Right atrium auricular region (tissue), 2 donors: ENCODE measurements around the gene PRDX1. TPM values are rescaled to one million over a fixed set of nuclear protein-coding genes. Genes with fewer than 3 reads are reported as not detected.
"Not testable (repeated sequence)": the region's sequence is repeated elsewhere in the genome, so short reads cannot be mapped to it uniquely, and the experiment has no call there.

Experiments used
- DNase-seq: peaks from one replicate; pipeline ENCODE4 v3.0.0-alpha.2; 2019; ENCODE audit warnings: low spot score
- H3K27ac ChIP-seq, 2 donors: fragments of 200-600 bp; sonication (generic); 1 replicate in 1 of 2; 2 replicates in 1 of 2; pipeline ENCODE4 v1.5.1; 2016 to 2019
- H3K27me3 ChIP-seq, 2 donors: fragments of 200-600 bp; sonication (generic); one replicate each; pipeline versions ENCODE4 v1.5.1 to v1.6.0; 2017 to 2019
- H3K36me3 ChIP-seq: fragments of 200-600 bp; sonication (generic); one replicate; pipeline ENCODE4 v1.5.1; 2016
- H3K4me1 ChIP-seq, 2 donors: fragments of 200-600 bp; sonication (generic); one replicate each; pipeline versions ENCODE4 v1.5.1 to v1.6.0; 2017 to 2019
- H3K4me3 ChIP-seq, 2 donors: fragments of 200-600 bp; sonication (generic); 1 replicate in 1 of 2; 2 replicates in 1 of 2; pipeline ENCODE4 v1.5.1; 2017 to 2019; ENCODE audit warnings: mild to moderate bottlenecking in 1 of 2, moderate library complexity in 1 of 2
- H3K9me3 ChIP-seq, 2 donors: fragments of 200-600 bp; sonication (generic); one replicate each; pipeline ENCODE4 v1.5.1; 2019
- total RNA-seq, 2 donors: library from RNA; depleted of rRNA; stranded (reverse); fragments of >200 nt; gene quantifications; one replicate each; pipeline ENCODE4 v1.1.0, GENCODE V29; 2016
- TF ChIP-seq, protein P1 (sequence below), 2 donors: fragments of 200-600 bp; sonication (generic); IDR thresholded peaks; one replicate each; pipeline ENCODE4 v1.5.1; 2019; ENCODE audit warnings: antibody characterized with exemption in 2 of 2

The PRDX1 gene
- total RNA-seq, 2 donors from 2014 or later = 371 to 655 TPM

DNA sequence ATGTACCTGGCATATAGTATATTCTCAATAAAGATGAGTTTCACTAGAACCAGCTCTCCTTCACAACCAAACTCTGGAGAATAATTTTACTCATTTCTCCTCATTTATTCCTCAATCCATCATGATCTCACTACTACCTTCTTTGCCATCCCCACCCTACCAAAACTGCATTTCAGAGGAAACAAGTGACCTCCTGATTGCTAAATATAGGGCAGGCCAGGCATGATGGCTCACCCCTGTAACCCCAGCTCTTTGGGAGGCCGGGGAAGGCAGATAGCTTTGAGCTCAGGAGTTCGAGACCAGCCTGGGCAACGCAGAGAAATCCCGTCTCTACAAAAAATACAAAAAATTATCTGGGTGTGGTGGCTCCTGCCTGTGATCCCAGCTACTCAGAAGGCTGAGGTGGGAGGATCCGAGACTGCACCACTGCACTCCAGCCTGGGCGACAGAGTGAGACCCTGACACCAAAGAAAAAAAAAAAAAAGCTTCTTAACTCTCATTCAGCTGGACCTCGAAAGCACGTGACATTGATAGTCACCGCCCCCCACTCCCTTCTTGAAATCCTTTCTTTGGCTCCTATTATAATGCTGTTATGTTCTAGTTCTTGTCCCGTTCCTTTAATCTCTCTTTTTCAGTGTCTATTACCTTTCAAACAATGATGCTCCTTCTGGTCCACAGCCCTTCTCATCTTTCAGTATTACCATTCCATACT lies 32.9 kb downstream of the PRDX1 start:
- Histone ChIP-seq H3K4me3 (no peak overlapping the region), H3K4me1 (peaks cover 0 to 8% of the 10 kb centered on the region in 2 donors), H3K27me3 (no peaks in the 10 kb centered on the region), H3K9me3 (no peaks in the 10 kb centered on the region), H3K27ac (no peak overlapping the region), H3K36me3 (no peaks in the 10 kb centered on the region)
- no peak for DNase-seq
- TF ChIP-seq, protein P1, sequence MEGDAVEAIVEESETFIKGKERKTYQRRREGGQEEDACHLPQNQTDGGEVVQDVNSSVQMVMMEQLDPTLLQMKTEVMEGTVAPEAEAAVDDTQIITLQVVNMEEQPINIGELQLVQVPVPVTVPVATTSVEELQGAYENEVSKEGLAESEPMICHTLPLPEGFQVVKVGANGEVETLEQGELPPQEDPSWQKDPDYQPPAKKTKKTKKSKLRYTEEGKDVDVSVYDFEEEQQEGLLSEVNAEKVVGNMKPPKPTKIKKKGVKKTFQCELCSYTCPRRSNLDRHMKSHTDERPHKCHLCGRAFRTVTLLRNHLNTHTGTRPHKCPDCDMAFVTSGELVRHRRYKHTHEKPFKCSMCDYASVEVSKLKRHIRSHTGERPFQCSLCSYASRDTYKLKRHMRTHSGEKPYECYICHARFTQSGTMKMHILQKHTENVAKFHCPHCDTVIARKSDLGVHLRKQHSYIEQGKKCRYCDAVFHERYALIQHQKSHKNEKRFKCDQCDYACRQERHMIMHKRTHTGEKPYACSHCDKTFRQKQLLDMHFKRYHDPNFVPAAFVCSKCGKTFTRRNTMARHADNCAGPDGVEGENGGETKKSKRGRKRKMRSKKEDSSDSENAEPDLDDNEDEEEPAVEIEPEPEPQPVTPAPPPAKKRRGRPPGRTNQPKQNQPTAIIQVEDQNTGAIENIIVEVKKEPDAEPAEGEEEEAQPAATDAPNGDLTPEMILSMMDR (IDR thresholded peaks at IDR 0.05) = no peak

DNA sequence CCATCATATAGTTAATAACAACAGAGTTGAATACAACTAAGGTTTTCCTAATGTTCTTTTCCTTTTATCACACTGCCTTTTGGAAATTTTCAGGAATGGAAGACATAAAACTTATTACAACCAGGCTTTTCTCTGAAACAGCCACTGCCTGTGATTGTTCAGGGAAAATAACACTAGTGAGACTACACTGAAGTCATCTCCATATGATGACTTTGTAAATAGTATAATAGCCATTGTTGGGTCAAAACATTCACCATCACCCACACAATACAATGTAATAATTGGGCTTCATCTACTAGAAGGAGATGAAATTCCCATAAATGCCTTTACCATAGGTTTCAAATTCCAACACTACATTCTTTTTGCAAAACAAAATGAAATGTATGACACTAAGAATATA lies 35.7 kb downstream of the PRDX1 start:
- H3K4me3 ChIP-seq = no peak overlapping the region
- no peak for DNase-seq
- TF ChIP-seq, protein P1 (IDR thresholded peaks at IDR 0.05) = no peak

DNA sequence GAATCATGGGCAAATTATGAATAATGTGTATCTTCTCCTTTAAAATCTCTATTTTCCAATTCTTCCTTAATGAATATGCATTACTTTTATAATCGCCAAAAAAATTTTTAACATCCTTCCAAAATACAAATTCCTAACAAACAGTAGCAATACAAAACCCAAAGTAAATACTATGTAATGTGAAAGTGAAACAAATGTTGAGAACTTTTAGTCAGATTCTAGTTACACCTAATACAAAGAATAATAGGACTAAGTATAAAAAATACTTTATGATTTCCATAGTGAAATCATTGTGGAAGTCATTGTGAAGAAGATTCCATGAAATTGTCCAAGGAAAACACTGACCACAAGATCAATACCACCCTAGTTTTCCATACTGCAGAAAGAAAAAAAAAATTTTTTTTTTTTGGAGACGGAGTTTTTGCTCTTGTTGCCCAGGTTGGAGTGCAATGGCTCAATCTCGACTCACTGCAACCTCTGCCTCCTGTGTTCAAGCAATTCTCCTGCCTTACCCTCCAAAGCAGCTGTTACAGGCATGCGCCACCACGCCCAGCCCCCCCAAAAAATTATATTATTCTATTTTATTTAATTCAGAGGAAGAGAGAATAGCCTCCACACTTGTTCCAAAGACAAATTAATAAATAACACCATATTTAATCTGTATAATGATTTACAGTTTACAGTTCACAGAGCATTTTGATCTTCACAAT lies 42.5 kb downstream of the PRDX1 start:
- Histone ChIP-seq H3K4me3 (no peak overlapping the region), H3K36me3 (no peaks in the 10 kb centered on the region), H3K27me3 (no peaks in the 10 kb centered on the region), H3K27ac (no peak overlapping the region), H3K9me3 (no peaks in the 10 kb centered on the region), H3K4me1 (no peaks in the 10 kb centered on the region)
- TF ChIP-seq, protein P1 (IDR thresholded peaks at IDR 0.05) = no peak
- no peak for DNase-seq

More for the DNA sequence above, 35.7 kb downstream of the PRDX1 start:
- no peaks in the 10 kb centered on the region for H3K36me3 ChIP-seq
- H3K4me1 ChIP-seq = peaks cover 0 to 8% of the 10 kb centered on the region in 2 donors
- H3K9me3 ChIP-seq = no peaks in the 10 kb centered on the region
- no peak overlapping the region for H3K27ac ChIP-seq
- H3K27me3 ChIP-seq = no peaks in the 10 kb centered on the region

DNA sequence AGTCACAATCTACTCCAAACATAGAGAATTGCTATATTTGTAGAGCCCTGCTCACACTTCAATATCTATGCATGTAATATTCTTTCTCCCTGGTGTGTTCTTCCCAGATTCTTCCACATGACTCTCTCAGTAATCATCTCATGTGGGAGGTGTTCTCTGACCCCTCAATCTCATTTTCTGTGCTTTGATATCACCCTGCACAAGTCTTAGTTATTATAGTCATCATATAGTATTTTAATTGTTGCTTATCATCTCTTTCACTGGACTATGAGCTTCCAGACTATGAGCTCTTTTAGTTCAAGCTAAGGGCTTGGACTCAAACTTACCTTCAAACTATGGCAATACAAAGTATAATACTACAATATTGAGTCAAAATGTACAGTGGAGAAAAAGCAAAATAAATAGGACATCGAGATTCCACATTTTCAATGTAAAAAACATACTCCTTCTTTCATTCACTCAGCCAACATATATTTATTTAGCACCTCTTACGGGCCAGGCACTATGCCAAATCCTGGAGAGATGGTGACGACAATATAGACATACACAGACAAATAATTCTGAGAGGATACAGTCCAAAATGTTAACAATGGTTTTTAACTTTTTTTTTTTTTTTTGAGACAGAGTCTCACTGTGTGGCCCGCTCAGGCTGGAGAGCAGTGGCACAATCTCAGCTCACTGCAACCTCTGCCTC lies 43.4 kb downstream of the PRDX1 start:
- no peak for DNase-seq
- TF ChIP-seq, protein P1 (IDR thresholded peaks at IDR 0.05) = no peak
- H3K27me3 ChIP-seq = no peaks in the 10 kb centered on the region
- no peaks in the 10 kb centered on the region for H3K4me1 ChIP-seq
- no peak overlapping the region for H3K4me3 ChIP-seq
- H3K9me3 ChIP-seq = no peaks in the 10 kb centered on the region
- no peaks in the 10 kb centered on the region for H3K36me3 ChIP-seq
- no peak overlapping the region for H3K27ac ChIP-seq

DNA sequence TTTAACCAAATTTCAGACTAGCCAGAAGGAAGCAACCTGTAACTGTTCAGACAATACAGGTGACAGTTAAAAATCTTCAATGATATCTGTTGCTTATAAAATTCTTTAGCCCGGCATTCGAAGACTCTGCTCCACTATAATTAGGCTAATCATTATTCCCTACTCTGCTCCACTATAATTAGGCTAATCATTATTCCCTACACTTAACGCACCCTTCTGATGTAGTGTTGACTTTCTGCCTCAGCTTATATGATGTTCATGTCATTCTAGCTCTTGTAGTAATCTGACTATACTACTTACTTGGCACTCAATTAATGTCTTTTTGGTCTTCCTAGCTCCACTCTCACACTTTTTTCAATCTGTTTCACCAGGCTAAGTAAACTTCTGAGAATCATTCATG lies 44.0 kb downstream of the PRDX1 start:
- Histone ChIP-seq H3K4me1 (no peaks in the 10 kb centered on the region), H3K9me3 (no peaks in the 10 kb centered on the region), H3K27ac (no peak overlapping the region), H3K4me3 (no peak overlapping the region), H3K27me3 (no peaks in the 10 kb centered on the region), H3K36me3 (no peaks in the 10 kb centered on the region)
- no peak for DNase-seq
- TF ChIP-seq, protein P1 (IDR thresholded peaks at IDR 0.05) = no peak

DNA sequence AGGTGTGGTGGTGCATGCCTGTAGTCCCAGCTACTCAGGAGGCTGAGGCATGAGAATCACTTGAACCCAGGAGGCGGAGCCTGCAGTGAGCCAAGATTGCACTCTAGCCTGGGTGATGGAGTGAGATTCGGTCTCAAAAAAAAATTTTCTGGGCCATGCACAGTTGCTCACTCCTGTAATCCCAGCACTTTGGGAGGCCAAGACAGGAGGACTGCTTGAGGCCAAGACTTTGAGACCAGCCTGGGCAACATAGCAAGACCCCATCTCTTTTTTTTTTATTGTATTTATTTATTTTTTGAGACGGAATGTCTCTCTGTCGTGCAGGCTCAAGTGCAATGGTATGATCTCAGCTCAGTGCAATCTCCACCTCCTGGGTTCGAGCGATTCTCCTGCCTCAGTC lies 47.5 kb downstream of the PRDX1 start:
- H3K27me3 ChIP-seq, DNase-seq, H3K36me3 ChIP-seq, H3K27ac ChIP-seq, H3K4me3 ChIP-seq, H3K4me1 ChIP-seq, H3K9me3 ChIP-seq: not testable (repeated sequence)
